Activated T-helper 2 cell treated with anti-CD3 and anti-CD28 coated beads, Interferon-gamma antibody, Interleukin-2, Interleukin-4, amounts not matched to agents 10 μg/mL and 5 μg/mL and 100 μg/mL, durations not matched to agents 14 hours and 24 hours and 36 hours (primary cell): ENCODE measurements around the gene ARHGAP30. TPM values are rescaled to one million over a fixed set of nuclear protein-coding genes. Genes with fewer than 3 reads are reported as not detected.
A peak's percentile ranks its signal among the peaks of the same experiment; 100 is the strongest.
"Not testable (repeated sequence)": the region's sequence is repeated elsewhere in the genome, so short reads cannot be mapped to it uniquely, and the experiment has no call there.

ENCODE experiments used
- DNase-seq: peaks from one replicate; pipeline ENCODE4 v3.0.0; 2021; ENCODE audit warnings: low spot score
- H3K27ac Mint-ChIP-seq: one replicate; pipeline ENCODE4 v1.8.0; 2021; ENCODE audit warnings: mixed read lengths
- H3K27me3 Mint-ChIP-seq: one replicate; pipeline ENCODE4 v1.8.0; 2021; ENCODE audit warnings: low read depth, mixed read lengths
- H3K36me3 Mint-ChIP-seq: one replicate; pipeline ENCODE4 v1.8.0; 2021; ENCODE audit warnings: low read depth, mixed read lengths
- H3K4me1 Mint-ChIP-seq: one replicate; pipeline ENCODE4 v1.8.0; 2021; ENCODE audit warnings: low read depth, mixed read lengths
- H3K4me3 Mint-ChIP-seq: one replicate; pipeline ENCODE4 v1.8.0; 2021; ENCODE audit warnings: low read depth, mild to moderate bottlenecking, moderate library complexity, mixed read lengths
- H3K9me3 Mint-ChIP-seq: one replicate; pipeline ENCODE4 v1.8.0; 2021; ENCODE audit warnings: mixed read lengths
- intact Hi-C: fragments of 100-400 bp; cut with micrococcal nuclease; formaldehyde crosslinking; loops from one replicate; pipeline ENCODE4 v1.15.1; 2023
- total RNA-seq: library from RNA; stranded (reverse); gene quantifications from 2 replicates; pipeline ENCODE4 v1.2.3, GENCODE V29; 2022

Gene ARHGAP30
- total RNA-seq, 1 donor from 2014 or later = 161 TPM

DNA sequence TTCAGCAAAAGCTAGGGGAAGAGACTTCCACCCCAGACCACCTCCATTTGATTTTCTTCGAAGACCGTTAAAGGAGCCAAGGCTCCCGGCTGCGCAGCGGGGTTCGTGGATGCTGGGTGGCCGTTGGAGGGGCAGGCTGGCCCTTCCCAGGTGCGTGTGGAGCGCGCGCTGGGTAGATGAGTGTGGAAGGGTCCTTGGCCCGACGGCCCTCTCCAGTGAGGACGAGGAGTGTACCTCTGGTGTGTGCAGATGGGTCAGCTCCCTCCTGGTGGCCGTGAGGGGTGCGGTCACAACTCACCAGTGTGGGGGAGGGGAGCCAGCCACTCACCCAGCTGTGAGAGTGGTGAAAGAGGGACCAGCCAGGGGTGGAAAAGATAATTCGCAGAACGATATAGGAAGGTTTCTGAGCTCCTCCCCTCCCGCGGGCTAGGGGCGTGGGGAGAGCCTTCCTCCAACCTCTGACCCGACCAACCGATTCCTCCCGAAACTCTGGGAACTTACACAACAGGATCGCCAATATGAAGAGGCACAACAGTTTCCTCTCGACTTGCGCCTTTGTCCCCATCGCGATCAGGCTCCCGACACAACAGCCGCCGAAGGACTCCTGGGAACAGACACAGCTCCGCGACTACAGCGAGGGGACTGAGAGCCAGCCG is 49.1 kb downstream of the ARHGAP30 start, which contains the start of gene F11R:
F11R (minus strand) TSS at position 644 of the 656 bp plus-strand sequence; CDS start at position 565, 79 bp downstream.
- Mint-ChIP-seq H3K27me3 (no peaks in the 10 kb centered on the region), H3K4me3 (peak within 1 kb of the TSS; percentile 91), H3K4me1 (peaks cover 38% of the 10 kb centered on the region), H3K36me3 (no peaks in the 10 kb centered on the region), H3K9me3 (no peaks in the 10 kb centered on the region), H3K27ac (peak within 1 kb of the TSS; percentile 83)
- DNase-seq = peak; percentile 25
- intact Hi-C loops = loop anchor here (1.0 kb wide), 2 partner anchors 7 to 25 kb away; partner anchors contain the start of gene USF1

DNA sequence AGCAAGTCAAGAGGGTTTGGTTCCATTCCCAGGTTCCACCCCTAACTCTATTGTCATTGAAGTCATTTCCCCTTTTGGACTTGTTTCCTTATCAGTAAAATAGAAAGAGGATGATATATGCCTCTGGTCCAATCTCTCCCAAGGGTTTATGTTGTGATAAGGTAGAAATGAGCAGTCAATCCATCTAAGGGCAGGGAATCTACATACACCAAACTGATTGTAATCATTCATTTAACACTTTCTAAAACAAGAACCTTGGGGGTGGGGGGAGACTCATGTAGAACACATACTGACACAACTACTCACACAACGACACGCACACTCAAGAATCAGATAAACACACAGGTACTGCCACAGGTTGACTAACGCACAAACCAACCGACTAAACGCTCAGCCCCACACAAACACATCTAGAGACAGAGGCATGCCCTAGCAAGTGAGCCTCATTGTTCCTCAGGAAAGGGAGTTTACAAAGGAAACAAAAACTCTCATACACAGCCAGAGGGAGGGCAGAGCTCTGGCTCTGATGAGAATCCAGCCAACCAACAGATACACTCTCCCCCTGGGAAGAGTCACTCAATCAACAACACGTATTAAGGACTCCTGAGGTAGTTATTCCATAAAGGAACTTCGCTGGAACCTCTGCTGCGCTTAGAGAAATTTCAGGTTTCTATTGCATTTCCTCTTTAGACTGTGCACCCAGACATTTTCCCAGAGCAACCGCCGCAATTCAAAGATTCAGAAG is 49.8 kb downstream of the ARHGAP30 start:
- H3K36me3 Mint-ChIP-seq = no peaks in the 10 kb centered on the region
- no peak for DNase-seq
- no peaks in the 10 kb centered on the region for H3K9me3 Mint-ChIP-seq
- H3K4me1 Mint-ChIP-seq = peaks cover 36% of the 10 kb centered on the region
- H3K27me3 Mint-ChIP-seq = no peaks in the 10 kb centered on the region
- intact Hi-C loops = loop anchor here (1.0 kb wide), 1 partner anchor 25 kb away; the partner anchor contains the start of gene USF1
- peak overlapping the region; percentile 91 for H3K4me3 Mint-ChIP-seq
- peak overlapping the region; percentile 9 for H3K27ac Mint-ChIP-seq

DNA sequence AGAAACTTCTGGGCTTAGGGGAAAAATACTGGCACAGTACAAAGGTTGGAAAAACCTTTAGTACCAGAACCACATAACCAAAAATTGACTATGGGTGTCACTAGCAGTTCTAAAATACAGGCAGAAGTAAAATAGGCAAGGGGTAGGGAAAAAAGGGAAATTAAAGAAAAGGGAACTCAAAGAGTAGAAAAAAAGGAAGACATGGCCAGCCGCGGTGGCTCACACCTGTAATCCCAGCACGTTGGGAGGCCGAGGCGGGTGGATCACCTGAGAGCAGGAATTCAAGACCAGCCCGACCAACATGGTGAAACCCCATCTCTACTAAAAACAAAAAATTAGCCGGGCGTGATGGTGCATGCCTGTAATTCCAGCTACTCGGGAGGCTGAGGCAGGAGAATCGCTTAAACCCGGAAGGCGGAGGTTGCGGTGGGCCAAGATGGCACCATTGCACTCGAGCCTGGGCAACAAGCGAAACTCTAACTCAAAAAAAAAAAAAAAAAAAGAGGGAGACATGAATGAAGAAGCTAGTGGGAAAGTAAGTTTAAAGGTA is 50.5 kb downstream of the ARHGAP30 start:
- intact Hi-C loops, DNase-seq, H3K27ac Mint-ChIP-seq, H3K9me3 Mint-ChIP-seq, H3K36me3 Mint-ChIP-seq, H3K27me3 Mint-ChIP-seq: not testable (repeated sequence)
- H3K4me3 Mint-ChIP-seq = peak overlapping the region; percentile 91
- peaks cover 38% of the 10 kb centered on the region for H3K4me1 Mint-ChIP-seq

DNA sequence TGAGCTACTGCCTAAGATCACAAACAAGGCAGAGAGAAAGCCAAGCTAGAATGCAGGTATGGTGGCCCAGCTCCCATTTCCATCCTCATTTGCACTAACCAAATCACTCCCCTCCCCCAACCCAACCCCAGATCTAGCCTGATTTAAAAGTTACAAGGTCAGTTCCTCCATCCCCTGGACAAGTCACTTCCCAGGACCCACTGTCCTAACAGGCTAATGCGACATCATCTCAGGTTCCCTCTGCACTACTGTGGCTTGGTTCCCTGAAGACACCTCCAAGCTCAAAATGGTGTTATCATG is 51.1 kb downstream of the ARHGAP30 start:
- H3K9me3 Mint-ChIP-seq = no peaks in the 10 kb centered on the region
- H3K27ac Mint-ChIP-seq = no peak overlapping the region
- H3K4me3 Mint-ChIP-seq = no peak overlapping the region
- no peaks in the 10 kb centered on the region for H3K27me3 Mint-ChIP-seq
- no peaks in the 10 kb centered on the region for H3K36me3 Mint-ChIP-seq
- no peak for DNase-seq
- peaks cover 43% of the 10 kb centered on the region for H3K4me1 Mint-ChIP-seq
- intact Hi-C loops = no loop called here

DNA sequence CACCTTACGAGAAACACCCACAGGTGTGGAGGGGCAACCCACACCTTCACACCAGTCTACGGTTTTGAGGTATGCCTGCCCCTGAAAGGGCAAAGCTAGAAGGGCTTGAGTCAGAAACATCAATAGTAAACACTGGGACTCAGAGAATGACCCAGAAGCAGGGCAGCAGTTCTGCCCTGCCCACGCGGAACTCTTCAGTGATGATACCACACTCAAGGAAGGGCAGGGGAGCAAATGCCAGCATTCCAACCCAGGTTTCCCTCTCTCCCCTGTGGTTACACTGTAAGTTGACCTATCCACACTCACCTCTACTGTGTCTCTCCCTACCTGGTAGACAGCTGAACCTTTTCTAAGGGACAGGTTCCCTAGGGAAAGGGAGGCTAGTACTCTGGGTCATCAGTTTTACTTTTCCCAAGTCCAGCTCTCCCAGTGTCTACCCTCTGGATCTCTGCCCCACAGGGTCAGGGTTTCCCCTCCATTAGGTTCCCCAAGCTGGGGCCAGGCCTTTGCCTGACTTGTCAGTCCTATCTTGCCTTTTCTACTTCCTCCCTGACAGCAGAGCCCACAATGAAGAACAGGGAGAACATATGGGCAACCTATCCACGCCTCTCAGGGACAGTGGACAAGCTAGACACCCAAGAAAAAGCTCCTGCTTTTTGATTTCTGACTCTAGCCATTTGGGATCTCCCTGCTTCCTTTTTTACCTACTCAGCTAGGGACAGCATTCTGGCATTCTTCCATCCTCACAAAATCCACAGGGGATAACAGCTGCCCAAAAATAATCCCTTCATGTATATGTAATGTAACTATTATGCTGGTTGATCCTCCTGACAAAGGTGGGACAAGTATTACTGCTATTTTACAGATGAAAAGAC is 51.7 kb downstream of the ARHGAP30 start:
- H3K27ac Mint-ChIP-seq = no peak overlapping the region
- peaks cover 48% of the 10 kb centered on the region for H3K4me1 Mint-ChIP-seq
- H3K9me3 Mint-ChIP-seq = no peaks in the 10 kb centered on the region
- H3K36me3 Mint-ChIP-seq = no peaks in the 10 kb centered on the region
- no peak overlapping the region for H3K4me3 Mint-ChIP-seq
- H3K27me3 Mint-ChIP-seq = no peaks in the 10 kb centered on the region
- no peak for DNase-seq
- intact Hi-C loops = no loop called here

DNA sequence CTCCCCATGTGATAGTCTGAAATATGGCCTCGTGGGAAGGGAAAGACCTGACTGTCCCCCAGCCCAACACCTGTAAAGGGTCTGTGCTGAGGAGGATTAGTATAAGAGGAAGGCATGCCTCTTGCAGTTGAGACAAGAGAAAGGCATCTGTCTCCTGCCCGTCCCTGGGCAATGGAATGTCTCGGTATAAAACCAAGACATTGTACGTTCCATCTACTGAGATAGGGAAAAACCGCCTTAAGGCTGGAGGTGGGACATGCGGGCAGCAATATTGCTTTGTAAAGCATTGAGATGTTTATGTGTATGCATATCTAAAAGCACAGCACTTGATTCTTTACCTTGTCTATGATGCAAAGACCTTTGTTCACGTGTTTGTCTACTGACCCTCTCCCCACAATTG is 52.5 kb downstream of the ARHGAP30 start:
- H3K27me3 Mint-ChIP-seq, H3K9me3 Mint-ChIP-seq, H3K27ac Mint-ChIP-seq, H3K36me3 Mint-ChIP-seq, intact Hi-C loops, DNase-seq, H3K4me3 Mint-ChIP-seq: not testable (repeated sequence)
- peaks cover 49% of the 10 kb centered on the region for H3K4me1 Mint-ChIP-seq

DNA sequence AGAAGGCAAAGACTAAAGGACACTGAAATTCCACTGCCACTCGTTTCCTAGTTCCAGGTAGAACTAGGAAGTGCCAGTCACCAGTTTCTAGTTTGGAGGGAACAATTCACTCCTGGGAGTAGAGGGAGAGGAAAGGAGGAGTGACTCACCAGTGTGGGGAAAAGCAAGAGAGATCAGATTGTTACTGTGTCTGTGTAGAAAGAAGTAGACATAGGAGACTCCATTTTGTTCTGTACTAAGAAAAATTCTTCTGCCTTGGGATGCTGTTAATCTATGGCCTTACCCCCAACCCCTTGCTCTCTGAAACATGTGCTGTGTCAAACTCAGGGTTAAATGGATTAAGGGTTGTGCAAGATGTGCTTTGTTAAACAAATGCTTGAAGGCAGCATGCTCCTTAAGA is 53.0 kb downstream of the ARHGAP30 start:
- H3K4me1 Mint-ChIP-seq = peaks cover 51% of the 10 kb centered on the region
- H3K27ac Mint-ChIP-seq, H3K27me3 Mint-ChIP-seq, intact Hi-C loops, H3K4me3 Mint-ChIP-seq, H3K36me3 Mint-ChIP-seq, H3K9me3 Mint-ChIP-seq, DNase-seq: not testable (repeated sequence)

DNA sequence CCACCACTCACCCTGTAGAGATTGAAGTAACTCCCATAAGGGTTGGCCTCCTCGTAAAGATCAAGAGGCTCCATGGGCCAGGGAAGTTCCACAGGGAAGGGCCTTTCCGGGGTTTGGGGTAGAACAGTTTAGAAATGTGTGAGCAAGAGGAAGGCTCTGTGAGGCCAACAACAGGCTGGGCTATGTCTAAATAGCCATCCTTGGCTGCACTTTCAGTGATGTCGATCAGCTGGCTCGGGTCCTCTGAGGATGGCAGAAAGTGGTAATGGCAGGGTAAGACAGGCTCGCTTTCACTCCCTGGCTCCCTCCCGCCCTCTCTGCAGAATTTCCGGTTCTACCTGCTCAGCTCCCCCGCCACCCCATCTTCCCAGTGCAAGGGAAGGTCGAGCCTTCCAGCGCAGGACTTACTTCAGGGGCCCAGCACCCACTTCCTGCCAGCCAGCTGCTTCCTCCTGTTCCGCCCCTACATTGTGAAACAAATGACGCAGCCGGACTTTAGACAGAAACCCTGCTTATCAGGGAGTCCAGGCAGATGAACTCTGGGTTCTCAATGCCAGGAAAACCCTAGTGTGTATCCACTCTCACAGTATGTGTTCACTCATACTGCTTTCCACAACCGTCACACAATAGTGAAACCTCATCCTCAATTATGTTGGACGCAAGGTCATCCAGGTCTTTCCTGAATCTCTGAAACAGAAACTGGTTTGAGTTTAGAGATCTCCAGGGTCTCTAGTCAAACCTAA is 56.0 kb downstream of the ARHGAP30 start:
- H3K9me3 Mint-ChIP-seq = no peaks in the 10 kb centered on the region
- peak overlapping the region; percentile 96 for H3K27ac Mint-ChIP-seq
- H3K36me3 Mint-ChIP-seq = no peaks in the 10 kb centered on the region
- intact Hi-C loops = loop anchor here (1.0 to 5.0 kb wide), 5 partner anchors 8 to 119 kb away; partner anchors contain the start of genes DEDD, F11R, NIT1 and PFDN2
- H3K4me1 Mint-ChIP-seq = peaks cover 37% of the 10 kb centered on the region
- peak overlapping the region; percentile 74 for H3K4me3 Mint-ChIP-seq
- DNase-seq = peak; percentile 62
- H3K27me3 Mint-ChIP-seq = no peaks in the 10 kb centered on the region

DNA sequence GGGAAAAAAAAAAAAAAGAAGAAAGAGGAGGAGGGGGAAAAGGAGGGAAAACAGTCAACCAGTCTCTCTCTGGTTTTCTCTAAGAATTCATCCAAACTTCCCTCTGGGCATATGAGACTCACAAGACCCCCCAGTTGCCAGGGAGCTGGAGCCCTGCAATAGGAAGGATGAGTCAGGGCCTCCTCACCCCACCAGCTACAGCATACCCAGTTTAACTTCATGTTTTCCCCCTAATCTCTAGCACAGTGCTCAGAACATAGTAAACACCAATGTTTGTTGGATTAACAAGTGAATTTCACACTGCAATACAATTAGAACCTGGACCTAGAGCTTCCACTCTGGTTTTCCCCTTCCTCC is 56.6 kb downstream of the ARHGAP30 start:
- Mint-ChIP-seq H3K36me3 (no peaks in the 10 kb centered on the region), H3K27ac (peak overlapping the region; percentile 96), H3K4me3 (peak overlapping the region; percentile 74), H3K4me1 (peaks cover 35% of the 10 kb centered on the region), H3K27me3 (no peaks in the 10 kb centered on the region), H3K9me3 (no peaks in the 10 kb centered on the region)
- intact Hi-C loops = loop anchor here (1.0 to 5.0 kb wide), 5 partner anchors 8 to 119 kb away; partner anchors contain the start of genes DEDD, F11R, NIT1 and PFDN2
- no peak for DNase-seq

DNA sequence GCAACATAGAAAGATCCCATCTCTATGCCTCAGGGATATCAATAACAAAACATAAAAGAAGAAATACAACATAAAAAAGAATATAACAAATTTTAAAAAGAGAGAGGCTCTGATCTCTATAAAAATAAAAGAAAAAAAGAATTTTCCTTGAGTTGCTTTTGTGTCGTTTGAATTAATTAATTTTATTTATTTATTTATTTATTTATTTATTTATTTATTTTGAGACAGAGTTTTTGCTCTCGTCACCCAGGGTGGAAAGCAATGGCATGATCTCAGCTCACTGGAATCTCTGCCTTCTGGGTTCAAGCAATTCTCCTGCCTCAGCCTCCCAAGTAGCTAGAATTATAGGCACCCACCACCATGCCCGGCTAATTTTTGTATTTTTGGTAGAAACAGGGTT is 57.3 kb downstream of the ARHGAP30 start:
- Mint-ChIP-seq H3K4me3 (no peak overlapping the region), H3K27ac (no peak overlapping the region), H3K36me3 (no peaks in the 10 kb centered on the region), H3K9me3 (no peaks in the 10 kb centered on the region), H3K27me3 (no peaks in the 10 kb centered on the region), H3K4me1 (peaks cover 35% of the 10 kb centered on the region)
- intact Hi-C loops = loop anchor here (2.0 to 5.0 kb wide), 3 partner anchors 18 to 120 kb away; partner anchors contain the start of genes DEDD, NIT1 and PFDN2
- no peak for DNase-seq

DNA sequence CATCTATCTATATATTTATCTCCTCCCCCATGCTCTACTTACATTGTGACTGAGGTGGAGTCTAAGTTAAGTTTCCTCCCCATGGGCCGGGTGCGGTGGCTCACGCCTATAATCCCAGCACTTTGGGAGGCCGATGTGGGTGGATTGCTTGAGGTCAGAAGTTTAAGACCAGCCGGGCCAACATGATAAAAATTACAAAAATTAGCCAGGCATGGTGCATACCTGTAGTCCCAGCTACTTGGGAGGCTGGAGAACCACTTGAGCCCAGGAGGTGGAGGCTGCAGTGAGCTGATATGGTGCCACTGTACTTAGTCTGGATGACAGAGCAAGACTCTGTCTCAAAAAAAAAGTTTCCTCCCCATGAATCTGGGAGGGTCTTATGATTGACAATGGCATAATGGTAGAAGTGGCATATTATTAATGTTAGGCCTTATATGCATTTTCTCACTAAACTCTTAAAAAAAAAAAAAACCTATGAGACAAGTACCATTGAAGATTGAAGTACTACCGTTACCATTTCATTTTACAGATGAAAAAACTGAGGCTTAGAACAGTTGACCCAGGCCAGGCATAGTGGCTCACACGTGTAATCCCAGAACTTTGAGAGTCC is 60.0 kb downstream of the ARHGAP30 start:
- Mint-ChIP-seq H3K27me3 (no peaks in the 10 kb centered on the region), H3K4me3 (no peak overlapping the region), H3K4me1 (peaks cover 32% of the 10 kb centered on the region), H3K36me3 (no peaks in the 10 kb centered on the region), H3K9me3 (no peaks in the 10 kb centered on the region), H3K27ac (no peak overlapping the region)
- no peak for DNase-seq
- intact Hi-C loops = loop anchor here (5.0 kb wide), 2 partner anchors 108 to 123 kb away; partner anchors contain the start of genes DEDD, NIT1 and PFDN2
